HK-2 (cell line): ENCODE results near the gene MAN1C1.
"Not testable (repeated sequence)": the region's sequence is repeated elsewhere in the genome, so short reads cannot be mapped to it uniquely, and the experiment has no call there.

Experiments used
- DNase-seq: peaks from one replicate; pipeline ENCODE4 v3.0.0-alpha.2; 2018; ENCODE audit not compliant: unreplicated experiment

MAN1C1 gene

DNA sequence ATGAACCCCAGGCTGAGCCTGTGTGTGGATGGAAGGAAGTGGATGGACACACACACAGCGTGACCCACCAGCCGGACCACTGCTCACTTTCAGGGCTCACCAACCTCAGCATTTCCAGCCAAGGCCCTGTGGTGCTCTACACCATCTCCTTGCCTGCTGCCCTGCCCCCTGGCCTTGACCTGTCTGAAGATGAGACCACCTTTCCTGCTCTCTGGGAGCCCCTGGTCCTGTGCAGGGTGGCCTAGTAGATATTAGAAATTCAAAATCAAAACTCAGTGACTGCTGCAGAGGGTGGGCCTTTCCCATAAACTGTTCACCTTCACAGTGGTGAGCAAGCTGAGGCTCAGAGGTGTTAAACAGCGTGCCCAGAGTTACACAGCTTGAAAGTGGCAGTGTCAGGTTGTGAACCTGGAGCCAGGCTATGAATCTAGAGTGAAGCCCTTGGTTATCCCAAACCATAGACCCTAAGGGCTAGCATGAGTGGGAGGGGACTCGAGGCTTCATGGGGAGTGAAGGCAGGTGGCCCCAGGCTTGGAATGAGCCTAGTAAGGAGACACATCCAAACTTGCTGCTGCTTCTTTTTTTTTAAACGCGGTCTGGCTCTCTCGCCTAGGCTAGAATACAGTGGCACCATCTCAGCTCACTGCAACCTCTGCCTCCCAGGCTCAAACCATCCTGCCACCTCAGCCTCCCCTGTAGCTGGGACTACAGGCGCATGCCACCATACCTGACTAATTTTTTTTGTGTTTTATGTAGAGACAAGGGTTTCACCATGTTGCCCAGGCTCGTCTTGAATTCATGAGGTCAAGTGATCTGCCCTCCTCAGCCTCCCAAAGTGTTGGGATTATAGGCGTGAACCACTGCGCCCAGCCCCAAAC lies 41.5 kb downstream of the MAN1C1 start:
- DNase-seq, result no peak

DNA sequence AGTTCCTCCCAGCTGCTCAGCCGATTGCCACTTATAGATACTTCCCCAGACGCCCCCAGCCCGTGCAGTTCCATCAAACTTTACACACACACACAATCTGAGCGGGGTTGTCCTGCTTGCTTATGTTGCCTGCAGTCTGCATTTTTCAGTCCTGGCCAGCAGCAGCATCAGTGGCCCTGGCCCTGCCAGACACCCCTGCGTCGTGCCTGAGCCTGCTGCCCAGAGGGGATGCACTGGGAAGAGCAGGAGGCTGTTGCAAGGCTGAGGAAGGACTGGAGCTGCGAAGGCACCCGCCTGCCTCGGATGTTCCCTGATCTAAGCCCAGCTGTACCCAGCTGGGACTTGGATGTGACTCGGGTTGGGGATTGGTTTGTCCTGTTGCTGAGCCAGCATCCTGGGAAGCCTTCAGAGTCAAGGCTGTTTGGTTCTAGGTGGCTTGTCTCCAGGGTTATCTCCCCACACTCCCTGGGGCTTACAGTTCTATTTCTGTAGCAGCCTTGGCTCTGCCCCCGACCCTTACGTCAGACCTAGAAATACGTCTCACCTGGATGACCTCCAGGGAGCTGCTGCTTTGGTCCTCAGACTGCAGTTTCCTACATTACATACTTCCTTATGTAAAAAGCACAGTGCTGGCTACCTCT lies 42.3 kb downstream of the MAN1C1 start:
- DNase-seq, result no peak

GRCh38 chr1:25661043-25661815 lies 44.6 kb downstream of the MAN1C1 start:
- DNase-seq, result no peak

- DNase-seq, result no peak
Observed at GRCh38 chr1:25662061-25662460, 45.5 kb downstream of the MAN1C1 start.

- not testable (repeated sequence) for DNase-seq
Observed at GRCh38 chr1:25662959-25663358, 46.4 kb downstream of the MAN1C1 start.

GRCh38 chr1:25664357-25665199 lies 48.0 kb downstream of the MAN1C1 start:
- no peak for DNase-seq

GRCh38 chr1:25666460-25666859 lies 49.9 kb downstream of the MAN1C1 start:
- no peak for DNase-seq

DNA sequence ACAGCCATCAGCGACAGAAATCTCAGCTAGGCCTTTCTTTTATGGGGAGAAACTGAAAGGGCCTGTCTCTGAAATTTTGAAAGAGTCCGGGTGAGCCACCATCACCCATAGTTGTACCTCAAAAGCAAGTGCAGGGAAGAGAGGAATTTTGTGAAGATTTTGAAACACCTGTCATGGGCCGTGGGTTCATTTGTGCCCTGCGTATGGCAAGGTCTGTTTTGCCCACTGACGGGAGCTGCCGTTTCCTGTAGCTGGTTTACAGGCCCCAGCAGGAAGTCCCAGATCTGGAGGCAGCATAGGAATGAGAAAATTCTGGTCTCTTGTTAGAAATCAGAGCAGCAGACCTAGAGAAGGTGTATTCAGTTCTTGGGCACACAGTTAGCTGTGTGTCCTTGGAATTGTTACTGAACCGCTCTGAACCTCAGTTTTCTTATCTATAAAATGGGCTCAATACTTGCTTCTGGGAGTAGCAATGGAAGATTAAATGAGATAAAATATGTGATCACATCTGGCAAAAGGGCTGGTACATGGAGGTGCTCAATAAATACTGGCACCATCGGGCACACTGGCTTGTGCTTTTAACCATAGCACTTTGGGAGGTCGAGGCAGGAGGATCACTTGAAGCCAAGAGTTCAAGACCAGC lies 52.5 kb downstream of the MAN1C1 start:
- no peak for DNase-seq

DNA sequence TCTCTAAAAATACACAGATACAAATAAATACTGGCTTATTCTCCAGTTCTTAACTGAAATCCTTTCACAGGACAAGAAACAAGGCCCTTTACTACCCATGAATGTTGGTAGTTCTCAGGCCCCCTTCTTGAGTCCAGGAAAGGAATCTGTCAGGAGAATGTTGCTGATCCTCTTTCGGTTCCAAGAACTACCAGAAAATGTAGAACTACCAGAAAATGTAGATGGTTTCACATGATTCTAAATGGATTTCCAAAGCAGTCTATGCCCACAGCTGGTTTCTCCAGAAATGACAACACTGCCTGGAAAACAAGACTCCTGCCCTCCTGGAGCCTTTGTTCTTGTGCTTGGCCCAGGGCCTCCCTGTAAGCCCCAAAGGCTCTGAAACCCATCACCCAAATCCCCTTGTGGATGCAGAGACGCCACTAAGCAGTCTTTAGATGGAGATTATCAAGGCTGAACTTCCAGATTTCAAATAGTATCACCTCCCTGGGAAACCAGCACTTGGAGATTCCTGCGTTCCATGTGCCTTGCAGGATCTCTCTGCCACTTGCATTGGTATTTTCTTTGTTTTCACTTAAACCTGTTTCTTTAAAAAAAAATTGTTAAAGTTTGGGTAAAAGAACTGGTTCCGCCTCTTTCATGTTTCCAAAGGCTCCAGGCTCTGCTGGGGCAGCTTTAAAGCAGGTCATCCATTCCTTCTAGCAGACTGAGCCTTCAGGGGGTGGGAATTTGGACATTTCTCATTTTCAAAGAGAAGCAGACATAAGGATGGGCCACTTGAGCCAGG lies 53.4 kb downstream of the MAN1C1 start:
- DNase-seq, result no peak

GRCh38 chr1:25671929-25672328 lies 55.3 kb downstream of the MAN1C1 start:
- DNase-seq, result no peak

DNA sequence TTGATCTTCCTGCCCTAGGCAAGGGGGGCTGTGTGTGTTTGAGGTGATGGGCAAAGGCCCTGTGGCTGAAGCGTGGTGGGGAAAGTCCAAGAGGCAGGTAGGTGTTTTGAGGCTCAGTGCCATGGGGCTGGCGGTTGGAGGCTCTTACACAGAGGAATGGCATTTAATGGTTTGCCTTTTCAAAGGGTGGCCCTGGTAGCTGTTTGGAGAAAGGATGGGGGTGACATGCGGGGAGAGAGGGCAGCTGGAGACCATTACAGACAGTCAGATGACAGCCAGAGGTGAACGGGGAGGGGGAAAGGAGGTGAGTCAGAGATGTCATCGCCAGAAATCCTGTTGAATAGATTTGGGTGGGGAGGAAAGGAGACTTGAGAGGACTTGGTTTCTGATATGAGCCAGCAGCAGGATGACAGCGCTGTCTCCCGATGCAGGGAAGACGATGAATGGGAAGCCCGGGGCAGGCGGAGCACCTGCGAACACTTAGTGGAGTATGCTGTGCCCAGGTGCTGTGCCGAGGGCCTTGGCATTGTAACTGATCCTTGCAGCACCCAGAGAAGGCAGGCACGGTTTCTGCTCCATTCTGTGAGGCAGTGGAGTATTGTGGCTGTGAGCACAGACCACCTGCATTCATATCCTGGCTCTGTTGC lies 56.3 kb downstream of the MAN1C1 start:
- no peak for DNase-seq

GRCh38 chr1:25673456-25673855 lies 56.9 kb downstream of the MAN1C1 start:
- DNase-seq, result no peak

GRCh38 chr1:25673962-25674806 lies 57.6 kb downstream of the MAN1C1 start:
- DNase-seq, result no peak

DNA sequence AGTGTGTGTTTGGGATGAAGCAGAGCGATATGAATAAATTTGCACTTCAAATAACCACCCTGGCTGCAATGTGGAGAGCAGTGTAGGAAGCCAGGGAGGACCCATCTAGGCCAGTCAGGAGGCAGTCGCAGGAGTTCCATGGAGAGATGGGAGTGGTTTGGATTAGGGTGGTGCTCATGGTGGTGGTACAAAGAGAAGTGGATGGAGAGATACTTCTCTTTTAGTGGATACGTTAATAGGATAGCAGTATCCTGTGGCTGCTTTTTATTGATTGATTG lies 58.2 kb downstream of the MAN1C1 start:
- no peak for DNase-seq

DNA sequence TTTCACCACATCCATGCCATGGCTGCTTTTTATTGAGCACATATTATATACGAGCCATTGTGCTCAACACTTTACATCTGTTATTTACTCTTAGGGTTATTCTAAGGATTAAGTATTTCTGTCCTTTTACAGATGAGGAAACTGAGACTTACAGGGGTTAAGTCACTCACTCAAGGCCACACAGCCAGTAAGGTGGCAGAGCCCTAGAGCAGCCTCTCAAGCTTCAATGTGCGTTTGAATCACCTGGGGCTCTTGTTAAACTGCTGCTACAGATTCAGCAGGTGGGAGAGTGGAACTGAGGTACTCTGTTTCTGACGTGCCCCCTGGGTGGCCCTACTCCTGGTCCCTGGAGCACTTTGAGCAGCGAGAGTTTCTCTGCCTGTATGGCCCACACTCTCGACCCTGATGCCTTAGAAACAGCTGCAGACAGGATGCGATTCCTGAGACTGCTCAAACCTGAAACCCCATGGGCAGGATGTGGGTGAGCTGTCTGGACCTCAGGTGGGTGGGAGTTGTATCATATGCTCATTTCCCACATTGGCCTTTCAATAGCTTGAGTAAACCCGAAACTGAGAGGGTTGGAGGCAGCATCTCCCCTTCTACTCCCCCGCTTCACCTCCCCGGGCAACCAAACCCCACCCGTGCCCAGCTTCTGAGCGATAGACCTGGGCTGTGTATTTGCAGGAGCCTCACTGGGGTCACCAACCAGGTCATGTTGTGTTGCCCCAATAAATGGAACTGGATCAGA lies 59.3 kb downstream of the MAN1C1 start:
- DNase-seq, result no peak

DNA sequence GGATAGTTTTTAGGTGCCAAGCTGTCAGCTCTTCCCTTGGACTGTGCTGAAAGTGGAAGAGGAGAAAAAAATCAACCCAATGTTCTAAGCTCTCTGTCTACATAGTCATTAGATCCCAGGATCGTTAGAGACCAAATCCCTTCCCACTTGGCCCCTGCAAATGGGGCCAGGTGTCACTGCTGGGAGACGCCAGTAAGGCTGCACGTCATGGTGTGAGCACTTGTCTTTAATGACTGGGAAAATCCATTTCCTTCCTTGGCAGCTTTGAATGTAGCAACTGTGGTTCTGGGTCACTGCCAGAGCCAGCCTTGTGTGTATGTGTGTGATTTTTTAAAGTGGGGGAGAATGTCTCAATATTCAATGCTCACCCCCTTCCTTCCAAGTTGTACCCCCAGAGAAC lies 59.9 kb downstream of the MAN1C1 start:
- DNase-seq, result no peak

- no peak for DNase-seq
Observed at GRCh38 chr1:25677193-25677773, 60.7 kb downstream of the MAN1C1 start.

DNA sequence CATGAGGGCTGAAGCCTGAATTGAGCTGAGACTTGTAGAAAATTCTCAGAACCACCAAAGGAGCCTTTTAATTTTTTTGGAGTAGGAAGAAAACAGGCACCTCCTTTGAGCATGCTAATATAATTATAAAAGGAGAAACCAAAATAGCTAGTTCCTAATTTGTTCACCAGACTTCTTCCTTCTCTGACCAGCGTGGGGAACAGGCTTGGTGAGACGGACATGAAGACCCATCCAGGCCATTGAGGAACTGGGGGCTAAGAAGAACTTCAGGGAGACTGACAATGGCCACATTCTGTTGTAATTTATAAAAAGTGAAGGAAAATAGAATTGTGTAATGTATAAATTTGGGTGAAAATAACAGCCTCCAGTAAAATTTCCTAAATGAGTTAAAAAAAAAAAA lies 62.6 kb downstream of the MAN1C1 start:
- DNase-seq, result no peak
